Measurements from ENCODE around the gene BBX.
"Not testable (repeated sequence)": the region's sequence is repeated elsewhere in the genome, so short reads cannot be mapped to it uniquely, and the experiment has no call there.

BBX gene

GRCh38 chr3:107561980-107562379, 39.2 kb downstream of the BBX start:
- Histone ChIP-seq H3K9ac (no peak overlapping the region), H3K4me3 (ENCODE audit: low read depth, low read length) (no peak overlapping the region), H3K79me2 (peaks cover 13% of the 10 kb centered on the region), H3K36me3 (ENCODE audit: control insufficient read depth, insufficient read depth, low read length) (no peaks in the 10 kb centered on the region), H2AFZ (no peak overlapping the region), H3K27ac (no peak overlapping the region), H3K9me3 (ENCODE audit: control insufficient read depth, low read length) (no peaks in the 10 kb centered on the region), H3K4me2 (ENCODE audit: low read length) (no peak overlapping the region), H3K4me1 (peaks cover 17% of the 10 kb centered on the region), H3K27me3 (ENCODE audit: control insufficient read depth, insufficient read depth, low read length) (no peaks in the 10 kb centered on the region)
- TF ChIP-seq, protein P1, sequence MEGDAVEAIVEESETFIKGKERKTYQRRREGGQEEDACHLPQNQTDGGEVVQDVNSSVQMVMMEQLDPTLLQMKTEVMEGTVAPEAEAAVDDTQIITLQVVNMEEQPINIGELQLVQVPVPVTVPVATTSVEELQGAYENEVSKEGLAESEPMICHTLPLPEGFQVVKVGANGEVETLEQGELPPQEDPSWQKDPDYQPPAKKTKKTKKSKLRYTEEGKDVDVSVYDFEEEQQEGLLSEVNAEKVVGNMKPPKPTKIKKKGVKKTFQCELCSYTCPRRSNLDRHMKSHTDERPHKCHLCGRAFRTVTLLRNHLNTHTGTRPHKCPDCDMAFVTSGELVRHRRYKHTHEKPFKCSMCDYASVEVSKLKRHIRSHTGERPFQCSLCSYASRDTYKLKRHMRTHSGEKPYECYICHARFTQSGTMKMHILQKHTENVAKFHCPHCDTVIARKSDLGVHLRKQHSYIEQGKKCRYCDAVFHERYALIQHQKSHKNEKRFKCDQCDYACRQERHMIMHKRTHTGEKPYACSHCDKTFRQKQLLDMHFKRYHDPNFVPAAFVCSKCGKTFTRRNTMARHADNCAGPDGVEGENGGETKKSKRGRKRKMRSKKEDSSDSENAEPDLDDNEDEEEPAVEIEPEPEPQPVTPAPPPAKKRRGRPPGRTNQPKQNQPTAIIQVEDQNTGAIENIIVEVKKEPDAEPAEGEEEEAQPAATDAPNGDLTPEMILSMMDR (IDR thresholded peaks at IDR 0.05) = no peak

GRCh38 chr3:107562969-107563529, 40.3 kb downstream of the BBX start:
- Histone ChIP-seq H3K4me2 (ENCODE audit: low read length) (no peak overlapping the region), H3K4me3 (ENCODE audit: low read depth, low read length) (no peak overlapping the region), H3K27me3 (ENCODE audit: control insufficient read depth, insufficient read depth, low read length) (no peaks in the 10 kb centered on the region), H3K79me2 (peaks cover 16% of the 10 kb centered on the region), H2AFZ (no peak overlapping the region), H3K9me3 (ENCODE audit: control insufficient read depth, low read length) (no peaks in the 10 kb centered on the region), H3K27ac (no peak overlapping the region), H3K4me1 (peaks cover 17% of the 10 kb centered on the region), H3K36me3 (ENCODE audit: control insufficient read depth, insufficient read depth, low read length) (no peaks in the 10 kb centered on the region), H3K9ac (no peak overlapping the region)
- TF ChIP-seq, protein P1 (IDR thresholded peaks at IDR 0.05) = no peak

DNA sequence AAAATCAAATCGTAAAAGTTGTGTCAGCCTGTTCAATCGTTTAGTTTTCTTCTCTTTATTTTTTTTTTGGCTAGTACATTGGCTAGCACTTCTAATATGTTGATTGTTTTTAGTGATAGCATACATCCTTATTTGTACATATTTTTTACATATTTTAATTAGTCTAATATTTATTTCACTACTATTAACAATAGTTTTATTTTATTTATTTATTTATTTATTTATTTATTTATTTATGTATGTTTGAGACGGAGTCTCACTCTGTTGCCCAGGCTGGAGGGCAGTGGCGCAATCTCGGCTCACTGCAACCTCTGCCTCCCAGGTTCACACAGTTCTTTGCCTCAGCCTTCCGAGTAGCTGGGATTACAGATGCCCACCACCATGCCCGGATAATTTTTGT, 42.5 kb downstream of the BBX start:
- H3K4me1 ChIP-seq; H3K27me3 ChIP-seq (ENCODE audit: control insufficient read depth, insufficient read depth, low read length); H3K27ac ChIP-seq; H2AFZ ChIP-seq; H3K36me3 ChIP-seq (ENCODE audit: control insufficient read depth, insufficient read depth, low read length); H3K4me2 ChIP-seq (ENCODE audit: low read length); H3K9me3 ChIP-seq (ENCODE audit: control insufficient read depth, low read length); H3K9ac ChIP-seq; H3K4me3 ChIP-seq (ENCODE audit: low read depth, low read length): not testable (repeated sequence)
- peaks cover 26% of the 10 kb centered on the region for H3K79me2 ChIP-seq

- H3K27me3 ChIP-seq (ENCODE audit: control insufficient read depth, insufficient read depth, low read length); H2AFZ ChIP-seq; H3K4me3 ChIP-seq (ENCODE audit: low read depth, low read length); H3K27ac ChIP-seq; H3K36me3 ChIP-seq (ENCODE audit: control insufficient read depth, insufficient read depth, low read length); H3K4me1 ChIP-seq; H3K9me3 ChIP-seq (ENCODE audit: control insufficient read depth, low read length); H3K4me2 ChIP-seq (ENCODE audit: low read length); H3K9ac ChIP-seq: not testable (repeated sequence)
- H3K79me2 ChIP-seq = peaks cover 24% of the 10 kb centered on the region
Measured at GRCh38 chr3:107571089-107571488, 48.3 kb downstream of the BBX start.

DNA sequence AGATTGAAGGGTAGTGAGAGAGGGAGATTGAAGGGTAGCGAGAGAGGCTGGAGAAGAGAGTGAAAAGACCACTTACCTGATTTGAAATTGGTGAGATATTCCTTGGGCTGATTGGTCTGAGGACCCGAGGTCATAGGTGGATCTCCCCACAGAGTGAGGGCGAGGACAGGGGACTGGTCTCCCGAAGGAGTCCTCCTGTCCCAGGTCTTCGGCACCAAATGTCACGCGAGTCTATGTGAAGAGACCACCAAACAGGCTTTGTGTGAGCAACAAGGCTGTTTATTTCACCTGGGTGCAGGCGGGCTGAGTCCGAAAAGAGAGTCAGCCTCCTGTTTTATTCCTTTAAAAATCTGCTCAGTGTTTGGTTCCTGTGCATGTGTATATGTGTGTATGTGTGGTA, 48.7 kb downstream of the BBX start:
- H3K4me3 ChIP-seq (ENCODE audit: low read depth, low read length); H3K9me3 ChIP-seq (ENCODE audit: control insufficient read depth, low read length); H3K27ac ChIP-seq; H2AFZ ChIP-seq; H3K9ac ChIP-seq; H3K27me3 ChIP-seq (ENCODE audit: control insufficient read depth, insufficient read depth, low read length); H3K36me3 ChIP-seq (ENCODE audit: control insufficient read depth, insufficient read depth, low read length); H3K4me1 ChIP-seq; H3K4me2 ChIP-seq (ENCODE audit: low read length): not testable (repeated sequence)
- H3K79me2 ChIP-seq = peaks cover 24% of the 10 kb centered on the region

GRCh38 chr3:107574650-107575049, 51.9 kb downstream of the BBX start:
- no peaks in the 10 kb centered on the region for H3K27me3 ChIP-seq (ENCODE audit: control insufficient read depth, insufficient read depth, low read length)
- TF ChIP-seq, protein P1 (IDR thresholded peaks at IDR 0.05) = peak; percentile 61
- H2AFZ ChIP-seq = no peak overlapping the region
- H3K79me2 ChIP-seq = peaks cover 10% of the 10 kb centered on the region
- no peak overlapping the region for H3K27ac ChIP-seq
- no peak overlapping the region for H3K9ac ChIP-seq
- H3K4me3 ChIP-seq (ENCODE audit: low read depth, low read length) = no peak overlapping the region
- H3K4me1 ChIP-seq = no peaks in the 10 kb centered on the region
- H3K4me2 ChIP-seq (ENCODE audit: low read length) = no peak overlapping the region
- no peaks in the 10 kb centered on the region for H3K36me3 ChIP-seq (ENCODE audit: control insufficient read depth, insufficient read depth, low read length)
- no peaks in the 10 kb centered on the region for H3K9me3 ChIP-seq (ENCODE audit: control insufficient read depth, low read length)
